HepG2 (cell line): ENCODE results near the gene NSL1. TPM values are rescaled to one million over a fixed set of nuclear protein-coding genes. Genes with fewer than 3 reads are reported as not detected.

Experiments used
- ATAC-seq: fragments of 200-7000 bp; cut with Tn5 transposase; 3 replicates; pipeline ENCODE4 v1.9.1; 2020; ENCODE audit warnings: mild to moderate bottlenecking, moderate library complexity
- BruUV-seq: library from RNA; stranded (reverse); fragments of 400-500 nt; replicated peaks from 2 replicates; lab custom pipeline; 2021; lab: Mats Ljungman, UMichigan
- CTCF ChIA-PET: fragments of 300-600 bp; formaldehyde crosslinking; extraction: SDS; loops from one replicate; lab custom pipeline; 2021; ENCODE audit warnings: low total read pairs, inconsistent platforms, low intra/inter-chr PET ratio; lab: Yijun Ruan, JAX
- POLR2A ChIA-PET: fragments of 350-600 bp; sonication (Branson Sonifier 250); formaldehyde crosslinking; loops from one replicate; lab custom pipeline; 2020; ENCODE audit warnings: antibody characterized with exemption, inconsistent platforms; lab: Yijun Ruan, JAX
- DNase-seq: peaks from one replicate; pipeline ENCODE4 v3.0.0-alpha.2; 2015; ENCODE audit warnings: low spot score
- FAIRE-seq: peaks from 3 replicates; lab custom pipeline; 2011; peaks lifted over from hg19 to GRCh38; lab: Jason Lieb, UNC
- H2AFZ ChIP-seq: one replicate; pipeline ENCODE4 v1.6.1; 2011; ENCODE audit warnings: low read length, inconsistent platforms
- H3K27ac ChIP-seq: fragments of 300-600 bp; 3 replicates; pipeline ENCODE4 v1.8.0; 2011; ENCODE audit warnings: mixed run types, mild to moderate bottlenecking, mixed read lengths, low read length, inconsistent platforms; ENCODE audit not compliant: insufficient read depth; ENCODE audit errors: extremely low read length
- H3K27me3 ChIP-seq, 2 experiments: fragments of 200-600 bp in 1 of 2; 2 replicates in 1 of 2; 3 replicates in 1 of 2; pipeline versions ENCODE4 v1.6.0 to v1.8.0; 2011; ENCODE audit warnings: low read length in 2 of 2, mild to moderate bottlenecking in 2 of 2, moderate library complexity in 2 of 2, inconsistent platforms in 1 of 2; ENCODE audit not compliant: insufficient read depth in 2 of 2, control insufficient read depth in 1 of 2
- H3K36me3 ChIP-seq, 2 experiments: fragments of 200-600 bp in 1 of 2; replicated peaks in 1 of 2; 2 replicates in 1 of 2; 3 replicates in 1 of 2; pipeline versions ENCODE4 v1.5.1 to v1.8.0; 2011; ENCODE audit warnings: low read length in 2 of 2, inconsistent platforms in 1 of 2; ENCODE audit not compliant: insufficient read depth in 2 of 2, control insufficient read depth in 1 of 2
- H3K4me1 ChIP-seq: 2 replicates; pipeline ENCODE4 v1.5.1; 2012; ENCODE audit warnings: low read length, inconsistent platforms; ENCODE audit not compliant: insufficient read depth
- H3K4me2 ChIP-seq: 2 replicates; pipeline ENCODE4 v1.6.0; 2011; ENCODE audit warnings: low read depth, low read length, inconsistent platforms
- H3K4me3 ChIP-seq, 3 experiments: fragments of 200-600 bp in 1 of 3; sonication (generic), shearing (Covaris generic) in 1 of 3; replicated peaks in 1 of 3; 2 replicates each; pipeline ENCODE4 v1.5.1; 2011 to 2016; ENCODE audit warnings: low read length in 3 of 3, inconsistent platforms in 2 of 3, low read depth in 2 of 3, mild to moderate bottlenecking in 2 of 3, control low read depth in 1 of 3, mixed read lengths in 1 of 3; ENCODE audit not compliant: insufficient read depth in 1 of 3
- H3K79me2 ChIP-seq: one replicate; pipeline ENCODE4 v1.6.1; 2011; ENCODE audit warnings: low read length, inconsistent platforms; ENCODE audit not compliant: insufficient read depth
- H3K9ac ChIP-seq: 2 replicates; pipeline ENCODE4 v1.6.0; 2011; ENCODE audit warnings: mild to moderate bottlenecking, low read depth, low read length, inconsistent platforms; ENCODE audit not compliant: insufficient read depth
- H3K9me3 ChIP-seq: 2 replicates; pipeline ENCODE4 v1.5.1; 2012; ENCODE audit warnings: mild to moderate bottlenecking, low read length
- H4K20me1 ChIP-seq: 2 replicates; pipeline ENCODE4 v1.6.0; 2011; ENCODE audit warnings: inconsistent platforms, mild to moderate bottlenecking, low read length, moderate library complexity; ENCODE audit not compliant: insufficient read depth
- ATF4 ChIP-seq, 2 experiments: fragments of 450-650 bp in 1 of 2; sonication (generic) in 1 of 2; formaldehyde crosslinking; IDR thresholded peaks; 2 replicates each; pipeline versions ENCODE4 v1.5.0 to v1.8.0; 2020 to 2022; ENCODE audit warnings: mild to moderate bottlenecking in 1 of 2, missing genetic modification reagents in 1 of 2
- CSRNP2 ChIP-seq: sonication (generic); formaldehyde crosslinking; conservative IDR thresholded peaks from 2 replicates; pipeline ENCODE4 v1.8.0; 2022; ENCODE audit warnings: low read depth, missing genetic modification reagents
- PAX8 ChIP-seq: sonication (generic); formaldehyde crosslinking; IDR thresholded peaks from 2 replicates; pipeline ENCODE4 v1.8.0; 2022; ENCODE audit warnings: mild to moderate bottlenecking, missing genetic modification reagents, borderline replicate concordance
- SOX13 ChIP-seq, 3 experiments: fragments of 450-650 bp in 1 of 3; sonication (generic) in 1 of 3; formaldehyde crosslinking in 1 of 3; IDR thresholded peaks in 2 of 3; conservative IDR thresholded peaks in 1 of 3; 2 replicates each; pipeline versions ENCODE4 v1.5.0 to v1.6.1; 2016 to 2020; ENCODE audit warnings: antibody characterized with exemption in 1 of 3, mild to moderate bottlenecking in 1 of 3, missing compliant biosample characterization in 1 of 3, missing genetic modification reagents in 1 of 3, moderate library complexity in 1 of 3
- SOX5 ChIP-seq: IDR thresholded peaks from 2 replicates; pipeline ENCODE4 v1.6.1; 2016; ENCODE audit warnings: borderline replicate concordance
- THAP11 ChIP-seq: IDR thresholded peaks from 2 replicates; pipeline ENCODE4 v1.6.1; 2016; ENCODE audit warnings: missing biosample characterization, missing genetic modification reagents
- WGBS: methylation state at CpG from one replicate; pipeline ENCODE4 v1.1.6; 2017; ENCODE audit warnings: low lambda C conversion rate; 5-methylcytosine and 5-hydroxymethylcytosine counted together
- in situ Hi-C: cut with HindIII; loops from 2 replicates; pipeline ENCODE4 v1.10.0; 2017; ENCODE audit warnings: low pct_unique_long_range_greater_than_20kb; ENCODE audit not compliant: extremely low pct_ligation_motif_present
- intact Hi-C: fragments of 100-400 bp; cut with micrococcal nuclease; formaldehyde crosslinking; loops from one replicate; pipeline ENCODE4 v1.10.0; 2022; ENCODE audit not compliant: unreplicated experiment
- polyA plus RNA-seq, 8 experiments: library from polyadenylated mRNA; depleted of rRNA in 3 of 8; stranded (reverse) in 7 of 8; unstranded in 1 of 8; fragments of >200 nt; fragmentation: Illumina TruSeq in 4 of 8; extraction: Trizol in 4 of 8; gene quantifications; 2 replicates each; pipeline versions ENCODE4 v1.2.1 to v1.2.3, GENCODE V29; 2011 to 2016; ENCODE audit warnings: low read depth in 4 of 8, missing spikeins in 1 of 8, mixed read lengths in 1 of 8; ENCODE audit not compliant: insufficient read depth in 1 of 8
- total RNA-seq, 5 experiments: library from RNA; depleted of rRNA; stranded (reverse); fragments of >200 nt; fragmentation: Illumina TruSeq; extraction: Trizol; gene quantifications; 2 replicates each; pipeline ENCODE4 v1.2.3, GENCODE V29; 2016; ENCODE audit warnings: low read depth in 1 of 5
- TF ChIP-seq, protein P1 (sequence below): sonication (generic); formaldehyde crosslinking; IDR thresholded peaks from 2 replicates; pipeline ENCODE4 v1.5.1; 2020; ENCODE audit warnings: mild to moderate bottlenecking, moderate library complexity, missing genetic modification reagents

Gene NSL1
- total and polyA plus RNA-seq, 2 of the 13 experiments (the other 11 are each of a cell fraction or from before 2014, with no cell fraction given), result 34.5 to 77.4 TPM

DNA sequence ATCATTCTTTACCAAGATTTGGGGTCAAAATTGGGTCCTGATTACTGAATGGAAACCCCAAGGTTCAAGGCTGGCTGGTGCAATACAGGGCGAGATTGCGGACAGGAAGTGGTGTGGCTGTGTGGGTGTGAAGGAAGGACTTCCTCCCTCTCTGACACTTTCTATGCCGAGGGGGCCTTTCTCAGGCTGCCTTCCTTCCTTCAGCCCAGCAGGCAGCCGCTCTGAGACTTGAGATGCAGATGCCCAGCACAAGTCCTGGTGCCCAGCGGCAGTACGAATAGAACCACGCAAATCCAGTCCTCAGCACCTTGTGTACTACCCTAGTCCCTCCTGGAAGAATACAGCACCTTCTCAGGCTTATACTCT, 108.2 kb downstream of the NSL1 start:
- in situ Hi-C loops (no loop called here), intact Hi-C loops (no loop called here)
- peaks cover under 1 to 54% of the 10 kb centered on the region in 2 experiments; a peak in 4 of 5 replicates for H3K27me3 ChIP-seq
- H3K9me3 ChIP-seq, result no peaks in the 10 kb centered on the region
- no peak overlapping the region for H3K27ac ChIP-seq
- ATAC-seq (no peak), FAIRE-seq (no peak), DNase-seq (no peak)
- no peaks in the 10 kb centered on the region for H4K20me1 ChIP-seq
- ChIA-PET POLR2A (no interaction called here), CTCF (no interaction called here)
- no peaks in the 10 kb centered on the region for H3K79me2 ChIP-seq
- no peak overlapping the region for H3K9ac ChIP-seq
- H2AFZ ChIP-seq, result no peak overlapping the region
- no peak overlapping the region; the same call in 1 of the 2 replicates for H3K4me2 ChIP-seq
- BruUV-seq, result no TSS peak
- 38% methylated on average over 7 of the region's 7 CpGs for WGBS
- H3K4me1 ChIP-seq, result peaks cover 10% of the 10 kb centered on the region
- TF ChIP-seq PAX8 (CRISPR knock-in tag), result no peak
- TF ChIP-seq ATF4 (CRISPR knock-in tag; IDR thresholded peaks at IDR 0.05), result peak in 1 of 2 experiments; percentile 75; a peak in 2 of 4 replicates
- H3K36me3 ChIP-seq, result no peaks in the 10 kb centered on the region
- no peak overlapping the region for H3K4me3 ChIP-seq

GRCh38 chr1:212680680-212681389, 110.7 kb downstream of the NSL1 start:
- ATAC-seq, result no peak; the same call in 2 of the 3 replicates
- no peak for FAIRE-seq
- no peaks in the 10 kb centered on the region for H3K9me3 ChIP-seq
- TF ChIP-seq, protein P1, sequence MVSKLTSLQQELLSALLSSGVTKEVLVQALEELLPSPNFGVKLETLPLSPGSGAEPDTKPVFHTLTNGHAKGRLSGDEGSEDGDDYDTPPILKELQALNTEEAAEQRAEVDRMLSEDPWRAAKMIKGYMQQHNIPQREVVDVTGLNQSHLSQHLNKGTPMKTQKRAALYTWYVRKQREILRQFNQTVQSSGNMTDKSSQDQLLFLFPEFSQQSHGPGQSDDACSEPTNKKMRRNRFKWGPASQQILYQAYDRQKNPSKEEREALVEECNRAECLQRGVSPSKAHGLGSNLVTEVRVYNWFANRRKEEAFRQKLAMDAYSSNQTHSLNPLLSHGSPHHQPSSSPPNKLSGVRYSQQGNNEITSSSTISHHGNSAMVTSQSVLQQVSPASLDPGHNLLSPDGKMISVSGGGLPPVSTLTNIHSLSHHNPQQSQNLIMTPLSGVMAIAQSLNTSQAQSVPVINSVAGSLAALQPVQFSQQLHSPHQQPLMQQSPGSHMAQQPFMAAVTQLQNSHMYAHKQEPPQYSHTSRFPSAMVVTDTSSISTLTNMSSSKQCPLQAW (CRISPR knock-in tag), result no peak
- TF ChIP-seq SOX13 (IDR thresholded peaks at IDR 0.05), result no peak
- peak in 1 of 2 experiments; percentile 45; a peak in 1 of 4 replicates for TF ChIP-seq SOX13 (CRISPR knock-in tag; conservative IDR thresholded peaks at IDR 0.05 in 1 of 2, IDR thresholded peaks at IDR 0.05 in 1 of 2)
- no peak for TF ChIP-seq THAP11 (CRISPR knock-in tag)
- no peak for TF ChIP-seq CSRNP2 (CRISPR knock-in tag)
- TF ChIP-seq SOX5 (CRISPR knock-in tag), result peak; percentile 32; the same call in 1 of the 2 replicates
- TF ChIP-seq, all 625 proteins: peak for 2
- no peaks in the 10 kb centered on the region for H3K79me2 ChIP-seq
- CTCF ChIA-PET, result no interaction called here
- H3K36me3 ChIP-seq, result no peaks in the 10 kb centered on the region
- intact Hi-C loops, result no loop called here
- H3K9ac ChIP-seq, result no peak overlapping the region
- peaks cover 22% of the 10 kb centered on the region for H3K4me1 ChIP-seq
- H3K4me2 ChIP-seq, result no peak overlapping the region
- WGBS, result 0% methylated on average over 4 of the region's 4 CpGs
- peak; percentile 27 for DNase-seq
- H3K4me3 ChIP-seq, result no peak overlapping the region
- no peaks in the 10 kb centered on the region for H4K20me1 ChIP-seq
- peaks cover 2 to 38% of the 10 kb centered on the region in 2 experiments; a peak in 4 of 5 replicates for H3K27me3 ChIP-seq
- H3K27ac ChIP-seq, result no peak overlapping the region
- no TSS peak for BruUV-seq
- POLR2A ChIA-PET, result no interaction called here
- in situ Hi-C loops, result no loop called here
- H2AFZ ChIP-seq, result no peak overlapping the region
